KMS-11 (cell line): Measurements from ENCODE around the gene CDH13.

Experiments used
- H2AFZ ChIP-seq: fragments of 200-600 bp; sonication (generic); 2 replicates; pipeline ENCODE4 v1.6.1; 2016; ENCODE audit warnings: antibody characterized with exemption, mixed run types, low read depth
- H3K27ac ChIP-seq: fragments of 200-600 bp; sonication (generic); 2 replicates; pipeline ENCODE4 v1.6.1; 2016; ENCODE audit warnings: mild to moderate bottlenecking, mixed run types
- H3K27me3 ChIP-seq: fragments of 200-600 bp; sonication (generic); 2 replicates; pipeline ENCODE4 v1.6.1; 2017; ENCODE audit warnings: mild to moderate bottlenecking, low read depth, mixed run types, moderate library complexity; ENCODE audit not compliant: insufficient read depth
- H3K36me3 ChIP-seq: fragments of 200-600 bp; sonication (generic); 2 replicates; pipeline ENCODE4 v1.6.1; 2017; ENCODE audit warnings: mild to moderate bottlenecking, mixed run types; ENCODE audit not compliant: insufficient read depth
- H3K4me1 ChIP-seq: fragments of 200-600 bp; sonication (generic); 2 replicates; pipeline ENCODE4 v1.6.1; 2016; ENCODE audit warnings: mild to moderate bottlenecking, low read depth, mixed run types; ENCODE audit not compliant: poor library complexity, severe bottlenecking
- H3K4me2 ChIP-seq: fragments of 200-600 bp; sonication (generic); 2 replicates; pipeline ENCODE4 v1.7.0; 2016; ENCODE audit warnings: mild to moderate bottlenecking, mixed run types
- H3K4me3 ChIP-seq: fragments of 200-600 bp; sonication (generic); IDR thresholded peaks from 2 replicates; pipeline ENCODE4 v1.6.1; 2017; ENCODE audit warnings: low read depth, low read length, mixed read lengths; ENCODE audit not compliant: insufficient read depth
- H3K79me2 ChIP-seq: fragments of 200-600 bp; sonication (generic); 2 replicates; pipeline ENCODE4 v1.6.1; 2016; ENCODE audit warnings: low read depth, mixed run types; ENCODE audit not compliant: insufficient read depth
- H3K9ac ChIP-seq: fragments of 200-600 bp; sonication (generic); 2 replicates; pipeline ENCODE4 v1.6.1; 2016; ENCODE audit warnings: mild to moderate bottlenecking, mixed run types
- H4K20me1 ChIP-seq: fragments of 200-600 bp; sonication (generic); 2 replicates; pipeline ENCODE4 v1.6.1; 2016; ENCODE audit warnings: mild to moderate bottlenecking, mixed run types; ENCODE audit not compliant: insufficient read depth
- TF ChIP-seq, protein P1 (sequence below): fragments of 200-600 bp; sonication (generic); conservative IDR thresholded peaks from 2 replicates; pipeline ENCODE4 v1.6.1; 2017; ENCODE audit warnings: low read depth, mild to moderate bottlenecking, antibody characterized with exemption, low read length, moderate library complexity, mixed read lengths

The CDH13 gene

GRCh38 chr16:83561876-83562275, 935.1 kb downstream of the CDH13 start:
- no peaks in the 10 kb centered on the region for H3K36me3 ChIP-seq
- TF ChIP-seq, protein P1, sequence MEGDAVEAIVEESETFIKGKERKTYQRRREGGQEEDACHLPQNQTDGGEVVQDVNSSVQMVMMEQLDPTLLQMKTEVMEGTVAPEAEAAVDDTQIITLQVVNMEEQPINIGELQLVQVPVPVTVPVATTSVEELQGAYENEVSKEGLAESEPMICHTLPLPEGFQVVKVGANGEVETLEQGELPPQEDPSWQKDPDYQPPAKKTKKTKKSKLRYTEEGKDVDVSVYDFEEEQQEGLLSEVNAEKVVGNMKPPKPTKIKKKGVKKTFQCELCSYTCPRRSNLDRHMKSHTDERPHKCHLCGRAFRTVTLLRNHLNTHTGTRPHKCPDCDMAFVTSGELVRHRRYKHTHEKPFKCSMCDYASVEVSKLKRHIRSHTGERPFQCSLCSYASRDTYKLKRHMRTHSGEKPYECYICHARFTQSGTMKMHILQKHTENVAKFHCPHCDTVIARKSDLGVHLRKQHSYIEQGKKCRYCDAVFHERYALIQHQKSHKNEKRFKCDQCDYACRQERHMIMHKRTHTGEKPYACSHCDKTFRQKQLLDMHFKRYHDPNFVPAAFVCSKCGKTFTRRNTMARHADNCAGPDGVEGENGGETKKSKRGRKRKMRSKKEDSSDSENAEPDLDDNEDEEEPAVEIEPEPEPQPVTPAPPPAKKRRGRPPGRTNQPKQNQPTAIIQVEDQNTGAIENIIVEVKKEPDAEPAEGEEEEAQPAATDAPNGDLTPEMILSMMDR, result no peak
- H3K4me1 ChIP-seq, result no peaks in the 10 kb centered on the region
- H3K9ac ChIP-seq, result no peak overlapping the region
- no peaks in the 10 kb centered on the region for H3K27me3 ChIP-seq
- no peak overlapping the region for H3K27ac ChIP-seq
- H3K4me2 ChIP-seq, result no peak overlapping the region
- H4K20me1 ChIP-seq, result no peaks in the 10 kb centered on the region
- H2AFZ ChIP-seq, result no peak overlapping the region
- H3K79me2 ChIP-seq, result no peaks in the 10 kb centered on the region
- H3K4me3 ChIP-seq, result no peak overlapping the region

DNA sequence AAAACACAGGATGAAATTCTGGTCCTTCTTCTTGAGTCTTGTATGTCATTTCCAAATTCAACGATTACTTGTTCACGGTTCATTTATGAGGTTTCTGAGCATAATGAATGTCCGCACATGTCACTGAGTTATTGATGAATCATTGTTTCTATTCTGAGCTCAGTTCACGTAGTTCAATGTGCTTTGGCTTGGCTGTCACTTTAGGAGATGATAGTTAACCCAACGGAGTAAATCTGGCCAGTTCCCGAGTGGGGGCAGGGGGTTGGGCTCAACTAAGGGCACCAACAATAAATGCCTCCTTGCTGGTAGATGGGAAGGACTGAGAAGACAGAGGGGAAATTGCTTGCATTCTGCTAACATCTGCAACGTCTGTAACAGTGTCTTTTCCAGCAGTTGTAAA, 941.6 kb downstream of the CDH13 start:
- no peak overlapping the region for H2AFZ ChIP-seq
- no peaks in the 10 kb centered on the region for H4K20me1 ChIP-seq
- H3K4me1 ChIP-seq, result no peaks in the 10 kb centered on the region
- no peak overlapping the region for H3K9ac ChIP-seq
- H3K4me2 ChIP-seq, result no peak overlapping the region
- no peaks in the 10 kb centered on the region for H3K79me2 ChIP-seq
- H3K4me3 ChIP-seq, result no peak overlapping the region
- H3K36me3 ChIP-seq, result no peaks in the 10 kb centered on the region; the same call in 1 of the 2 replicates
- H3K27ac ChIP-seq, result no peak overlapping the region
- TF ChIP-seq, protein P1, result no peak
- no peaks in the 10 kb centered on the region for H3K27me3 ChIP-seq

DNA sequence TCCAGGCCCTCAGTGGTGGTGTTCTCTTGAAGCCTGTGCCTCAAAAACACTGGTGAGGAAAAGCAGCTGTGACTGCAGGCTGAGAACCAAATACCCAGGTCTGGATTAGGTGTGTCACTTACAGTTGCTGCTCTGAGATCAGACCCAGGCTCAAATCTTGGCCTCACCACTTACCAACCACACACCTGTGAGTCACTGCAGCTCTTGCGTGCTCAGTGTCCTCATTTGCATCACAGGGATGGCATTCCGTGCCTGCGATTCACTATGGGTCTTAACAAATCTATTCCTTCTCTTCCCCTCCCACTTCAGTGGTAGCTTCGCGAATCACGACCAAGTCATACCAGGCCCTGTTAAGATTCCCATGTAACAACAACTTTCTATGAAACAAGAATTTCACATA, 947.6 kb downstream of the CDH13 start:
- TF ChIP-seq, protein P1, result no peak

DNA sequence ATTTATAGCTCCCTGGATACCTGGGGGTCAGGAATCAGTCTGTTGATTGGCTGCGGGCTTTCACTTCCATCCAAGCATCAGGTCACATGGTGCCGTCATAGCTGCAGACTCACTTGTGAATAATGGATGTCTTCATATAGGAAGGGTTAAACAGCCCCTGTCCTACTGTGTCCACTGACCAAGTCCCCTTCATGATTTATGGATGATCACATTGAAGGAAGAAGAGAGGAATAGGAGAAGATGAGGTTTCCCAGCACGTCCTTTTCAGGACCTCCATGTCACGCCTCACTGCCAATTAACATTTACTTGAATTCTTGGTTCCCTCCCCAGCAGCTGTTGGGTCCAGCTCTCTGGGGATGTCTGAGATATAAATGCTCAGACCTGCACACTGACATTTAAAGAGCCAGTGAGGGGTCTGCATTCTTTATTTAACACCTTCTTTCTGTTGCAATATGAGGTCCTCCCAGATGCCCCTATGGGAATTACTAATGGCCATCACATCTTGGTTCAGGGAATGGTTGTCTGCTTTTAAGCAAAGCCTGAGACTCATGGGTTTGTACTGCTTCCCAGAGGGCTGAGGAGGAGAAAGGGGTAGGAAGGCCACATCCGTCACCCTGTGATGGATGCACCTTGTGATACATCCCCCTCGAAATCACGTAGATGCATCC, 950.4 kb downstream of the CDH13 start:
- no peaks in the 10 kb centered on the region for H4K20me1 ChIP-seq
- no peaks in the 10 kb centered on the region for H3K4me1 ChIP-seq
- H3K79me2 ChIP-seq, result no peaks in the 10 kb centered on the region
- no peaks in the 10 kb centered on the region for H3K27me3 ChIP-seq
- H3K9ac ChIP-seq, result no peak overlapping the region
- no peak overlapping the region for H3K27ac ChIP-seq
- H3K36me3 ChIP-seq, result no peaks in the 10 kb centered on the region
- no peak overlapping the region for H3K4me3 ChIP-seq
- no peak overlapping the region for H3K4me2 ChIP-seq
- TF ChIP-seq, protein P1, result no peak
- no peak overlapping the region for H2AFZ ChIP-seq

More for the DNA sequence above, 947.6 kb downstream of the CDH13 start:
- H3K4me3 ChIP-seq, result no peak overlapping the region
- no peaks in the 10 kb centered on the region; the same call in 1 of the 2 replicates for H3K36me3 ChIP-seq
- no peak overlapping the region for H3K9ac ChIP-seq
- no peaks in the 10 kb centered on the region for H3K27me3 ChIP-seq
- no peaks in the 10 kb centered on the region for H4K20me1 ChIP-seq
- no peaks in the 10 kb centered on the region for H3K79me2 ChIP-seq
- H3K4me2 ChIP-seq, result no peak overlapping the region
- H3K27ac ChIP-seq, result no peak overlapping the region
- H3K4me1 ChIP-seq, result no peaks in the 10 kb centered on the region
- no peak overlapping the region for H2AFZ ChIP-seq
